Suppressor macrophage treated with lipopolysaccharide for 1 hour (primary cell): ENCODE results near the gene TET3.

Source experiments
- DNase-seq, 3 donors: peaks; one replicate each; pipeline ENCODE4 v3.0.0-alpha.2; 2020 to 2022

Gene TET3

GRCh38 chr2:73965053-73965452 is 19.7 kb upstream of the TET3 start:
- no peak for DNase-seq

GRCh38 chr2:73968357-73968937 is 16.3 kb upstream of the TET3 start:
- DNase-seq: no peak

- peak; percentile 50 to 63 (median 54) for DNase-seq
Measured at GRCh38 chr2:73969356-73969755, 15.4 kb upstream of the TET3 start.

GRCh38 chr2:73970141-73970803 is 14.4 kb upstream of the TET3 start:
- peak in 1 of 3 donors; percentile 53 for DNase-seq

GRCh38 chr2:73970850-73971471 is 13.7 kb upstream of the TET3 start:
- peak in 2 of 3 donors; percentile 53 to 62 for DNase-seq

- DNase-seq: no peak
Measured at GRCh38 chr2:73971722-73972121, 13.0 kb upstream of the TET3 start.

GRCh38 chr2:73972846-73973245 is 11.9 kb upstream of the TET3 start:
- peak in 1 of 3 donors; percentile 47 for DNase-seq

- no peak for DNase-seq
Measured at GRCh38 chr2:73975731-73976130, 9.0 kb upstream of the TET3 start.

- DNase-seq: no peak
Measured at GRCh38 chr2:73976803-73977202, 7.9 kb upstream of the TET3 start.

- no peak for DNase-seq
Measured at GRCh38 chr2:73977466-73977865, 7.2 kb upstream of the TET3 start.

GRCh38 chr2:73979021-73979420 is 5.7 kb upstream of the TET3 start:
- no peak for DNase-seq

GRCh38 chr2:73979686-73980085 is 5.0 kb upstream of the TET3 start:
- peak; percentile 76 to 92 (median 90) for DNase-seq

- DNase-seq: no peak
Measured at GRCh38 chr2:73980566-73980965, 4.1 kb upstream of the TET3 start.

- DNase-seq: peak; percentile 69 to 86 (median 70)
Measured at GRCh38 chr2:73981081-73982001, 3.4 kb upstream of the TET3 start.

- no peak for DNase-seq
Measured at GRCh38 chr2:73982140-73982617, 2.5 kb upstream of the TET3 start.

- peak; percentile 81 to 86 (median 81) for DNase-seq
Measured at GRCh38 chr2:73983322-73984202, 1.1 kb upstream of the TET3 start.

- no peak for DNase-seq
Measured at GRCh38 chr2:73984922-73985307, 205 bp downstream of the TET3 start.

GRCh38 chr2:73985308-73986084 is 786 bp downstream of the TET3 start:
- DNase-seq: peak; percentile 87 to 93 (median 91)

GRCh38 chr2:73986085-73986681 is 1.5 kb downstream of the TET3 start:
- no peak for DNase-seq

- peak; percentile 60 to 74 (median 61) for DNase-seq
Measured at GRCh38 chr2:73987109-73987947, 2.6 kb downstream of the TET3 start.
